Activated naive CD4-positive, alpha-beta T cell treated with anti-CD3 and anti-CD28 coated beads, Interleukin-2, amount 10 ng/mL, durations not matched to agents 7 days and 5 days (primary cell): ENCODE results near the gene PIWIL1.

ENCODE experiments used
- CTCF ChIA-PET: fragments of 350-600 bp; sonication (Branson Sonifier 250); formaldehyde crosslinking; loops from one replicate; lab custom pipeline; 2021; ENCODE audit warnings: antibody characterized with exemption; lab: Charles Lee
- DNase-seq: peaks from one replicate; pipeline ENCODE4 v3.0.0-alpha.2; 2020
- H3K27ac Mint-ChIP-seq: one replicate; pipeline ENCODE4 v1.8.0; 2021; ENCODE audit warnings: mild to moderate bottlenecking, moderate library complexity, mixed read lengths
- H3K27me3 Mint-ChIP-seq: one replicate; pipeline ENCODE4 v1.8.0; 2021; ENCODE audit warnings: mild to moderate bottlenecking, mixed read lengths
- H3K36me3 Mint-ChIP-seq: one replicate; pipeline ENCODE4 v1.8.0; 2021; ENCODE audit warnings: mixed read lengths
- H3K4me1 Mint-ChIP-seq: one replicate; pipeline ENCODE4 v1.8.0; 2021; ENCODE audit warnings: mixed read lengths
- H3K4me3 Mint-ChIP-seq: one replicate; pipeline ENCODE4 v1.8.0; 2021; ENCODE audit warnings: mild to moderate bottlenecking, moderate library complexity, mixed read lengths
- H3K9me3 Mint-ChIP-seq: one replicate; pipeline ENCODE4 v1.8.0; 2021; ENCODE audit warnings: mixed read lengths

Gene PIWIL1

DNA sequence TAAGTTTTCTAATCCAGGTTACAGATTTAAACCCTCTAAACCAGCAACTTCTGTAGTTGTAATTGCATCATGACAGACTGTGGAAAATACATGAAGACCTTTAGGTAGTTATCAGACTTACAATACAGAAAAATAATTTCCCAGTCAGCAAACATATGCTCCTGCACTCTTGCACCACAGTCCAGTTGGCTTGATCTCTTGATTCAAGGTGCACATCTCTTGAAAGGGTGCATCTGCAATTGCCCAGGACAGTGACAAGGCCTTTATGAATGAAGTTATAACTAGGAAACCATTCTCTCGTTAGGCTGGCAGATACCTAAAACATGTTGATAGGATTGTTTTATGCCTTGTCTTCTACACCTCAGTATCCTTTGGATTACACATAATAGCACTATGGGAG is 7.6 kb downstream of the PIWIL1 start:
- Mint-ChIP-seq H3K4me1 (no peaks in the 10 kb centered on the region), H3K4me3 (no peak overlapping the region), H3K36me3 (no peaks in the 10 kb centered on the region), H3K27ac (no peak overlapping the region), H3K27me3 (peaks cover 9% of the 10 kb centered on the region), H3K9me3 (no peaks in the 10 kb centered on the region)
- no peak for DNase-seq
- CTCF ChIA-PET = no interaction called here

DNA sequence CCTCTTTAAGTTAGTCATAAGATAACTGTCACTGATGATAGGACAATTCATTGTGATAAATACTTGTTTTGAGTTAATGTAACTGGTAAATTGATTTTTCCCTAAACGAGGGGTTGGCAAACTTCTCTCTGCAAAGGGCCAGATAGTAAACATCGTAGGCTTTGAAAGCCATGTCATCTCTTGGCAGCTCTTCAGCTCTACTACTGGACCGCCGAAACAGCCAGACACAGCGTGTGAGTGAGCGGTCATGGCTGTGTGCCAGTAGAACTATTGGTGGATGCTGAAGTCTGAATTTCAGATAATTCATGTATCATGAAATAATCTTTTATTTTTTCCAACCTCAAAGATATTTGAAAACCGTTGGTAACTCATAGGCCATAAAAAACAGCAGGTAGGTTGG is 9.9 kb downstream of the PIWIL1 start:
- DNase-seq = no peak
- CTCF ChIA-PET = no interaction called here
- no peaks in the 10 kb centered on the region for H3K4me1 Mint-ChIP-seq
- no peaks in the 10 kb centered on the region for H3K36me3 Mint-ChIP-seq
- H3K4me3 Mint-ChIP-seq = no peak overlapping the region
- peaks cover 4% of the 10 kb centered on the region for H3K27me3 Mint-ChIP-seq
- no peak overlapping the region for H3K27ac Mint-ChIP-seq
- no peaks in the 10 kb centered on the region for H3K9me3 Mint-ChIP-seq

DNA sequence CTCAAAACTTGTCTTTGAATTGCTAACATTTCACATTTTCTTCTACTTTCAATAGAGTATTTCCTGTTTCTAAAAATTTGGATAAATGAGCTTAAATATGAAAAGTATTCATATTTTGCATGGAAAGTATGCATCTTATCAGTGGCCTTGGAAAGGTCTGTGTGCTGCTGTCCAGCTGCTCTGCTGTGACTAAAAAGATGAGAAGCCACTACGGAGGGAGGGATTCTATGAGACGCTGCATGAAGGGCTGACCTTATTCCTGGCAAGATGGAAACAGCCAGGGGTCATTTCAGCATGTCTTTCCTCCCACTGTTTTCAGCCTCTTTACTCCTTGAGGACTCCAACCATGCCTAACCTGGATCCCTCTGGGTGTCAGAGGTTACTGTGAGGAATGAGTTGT is 13.0 kb downstream of the PIWIL1 start:
- H3K27ac Mint-ChIP-seq = no peak overlapping the region
- no peaks in the 10 kb centered on the region for H3K36me3 Mint-ChIP-seq
- CTCF ChIA-PET = no interaction called here
- H3K4me1 Mint-ChIP-seq = no peaks in the 10 kb centered on the region
- H3K27me3 Mint-ChIP-seq = peaks cover 4% of the 10 kb centered on the region
- H3K4me3 Mint-ChIP-seq = no peak overlapping the region
- H3K9me3 Mint-ChIP-seq = peaks cover 7% of the 10 kb centered on the region
- DNase-seq = no peak

DNA sequence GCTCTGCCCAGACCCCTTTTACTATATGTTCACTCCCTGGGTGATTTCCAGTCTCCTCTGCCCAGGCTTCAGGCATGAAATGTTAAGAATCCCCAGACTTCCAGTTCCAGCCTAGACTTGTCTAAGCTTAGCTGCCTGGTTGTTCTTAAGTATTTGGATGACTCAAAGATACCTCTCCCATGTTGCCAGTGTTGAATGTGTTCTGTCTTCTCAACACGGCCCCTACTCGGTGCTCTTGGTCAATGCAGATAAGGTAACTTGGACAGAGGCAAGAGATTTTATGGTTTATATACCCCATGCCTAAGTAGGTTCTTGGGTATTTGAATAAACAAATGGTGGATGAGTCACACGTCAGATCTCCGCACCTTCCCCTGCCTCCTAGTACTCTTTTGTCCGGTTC is 13.6 kb downstream of the PIWIL1 start:
- Mint-ChIP-seq H3K27ac (no peak overlapping the region), H3K4me3 (no peak overlapping the region), H3K27me3 (peaks cover 5% of the 10 kb centered on the region), H3K36me3 (no peaks in the 10 kb centered on the region), H3K9me3 (peaks cover 7% of the 10 kb centered on the region), H3K4me1 (no peaks in the 10 kb centered on the region)
- CTCF ChIA-PET = no interaction called here
- DNase-seq = no peak

DNA sequence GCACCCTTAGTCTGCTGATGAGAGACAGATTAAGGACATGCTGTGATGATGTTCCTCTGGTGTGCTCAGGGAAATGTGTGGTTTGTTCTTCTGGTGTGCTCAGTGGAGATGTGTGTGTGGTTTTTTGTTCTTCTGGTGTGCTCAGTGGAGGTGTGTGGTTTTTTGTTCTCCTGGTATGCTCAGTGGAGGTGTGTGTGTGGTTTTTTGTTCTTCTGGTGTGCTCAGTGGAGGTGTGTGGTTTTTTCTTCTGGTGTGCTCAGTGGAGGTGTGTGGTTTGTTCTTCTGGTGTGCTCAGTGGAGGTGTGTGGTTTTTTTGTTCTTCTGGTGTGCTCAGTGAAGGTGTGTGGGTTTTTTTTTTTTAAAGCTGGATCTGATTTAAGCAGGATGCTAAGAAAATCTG is 15.4 kb downstream of the PIWIL1 start:
- CTCF ChIA-PET = no interaction called here
- Mint-ChIP-seq H3K27me3 (peaks cover 5% of the 10 kb centered on the region), H3K4me3 (no peak overlapping the region), H3K27ac (no peak overlapping the region), H3K36me3 (no peaks in the 10 kb centered on the region), H3K4me1 (no peaks in the 10 kb centered on the region), H3K9me3 (peaks cover 7% of the 10 kb centered on the region)
- no peak for DNase-seq

DNA sequence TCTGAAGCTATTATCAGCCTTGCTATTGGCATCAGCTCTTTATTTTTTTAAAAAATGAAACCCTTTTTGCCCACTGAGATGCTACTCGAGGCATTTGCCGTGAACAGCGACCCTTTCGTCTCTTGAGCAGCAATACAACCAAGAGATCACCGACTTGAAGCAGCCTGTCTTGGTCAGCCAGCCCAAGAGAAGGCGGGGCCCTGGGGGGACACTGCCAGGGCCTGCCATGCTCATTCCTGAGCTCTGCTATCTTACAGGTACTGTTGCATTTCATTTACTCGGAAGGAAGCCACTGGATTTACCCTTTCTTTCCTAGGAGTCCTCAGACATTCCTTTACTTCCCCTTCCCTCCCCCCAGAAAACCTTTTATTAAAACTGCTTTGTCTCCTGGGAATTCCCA is 16.7 kb downstream of the PIWIL1 start:
- H3K27me3 Mint-ChIP-seq = peaks cover 5% of the 10 kb centered on the region
- H3K9me3 Mint-ChIP-seq = peaks cover 7% of the 10 kb centered on the region
- H3K4me3 Mint-ChIP-seq = no peak overlapping the region
- DNase-seq = no peak
- no peaks in the 10 kb centered on the region for H3K4me1 Mint-ChIP-seq
- no peaks in the 10 kb centered on the region for H3K36me3 Mint-ChIP-seq
- CTCF ChIA-PET = no interaction called here
- no peak overlapping the region for H3K27ac Mint-ChIP-seq

DNA sequence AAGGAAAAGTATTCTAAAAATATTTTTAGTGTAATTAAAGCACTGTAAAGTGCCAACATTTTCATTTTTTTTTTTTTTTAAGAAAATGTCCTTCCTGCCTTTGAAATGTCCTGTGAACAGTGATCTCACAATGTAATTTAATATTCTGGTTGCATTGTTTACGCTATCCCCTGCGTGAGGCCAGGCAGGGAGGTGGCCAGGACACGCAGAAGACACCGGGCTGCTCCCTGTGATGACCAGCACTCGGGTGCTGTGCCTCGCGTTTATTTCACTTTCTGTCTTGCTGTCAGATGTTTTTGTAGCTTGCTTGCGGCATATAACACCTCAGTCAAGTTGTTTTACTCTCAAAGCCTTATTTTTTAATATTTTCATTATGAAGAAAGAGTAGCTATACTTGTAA is 18.5 kb downstream of the PIWIL1 start:
- DNase-seq = no peak
- Mint-ChIP-seq H3K36me3 (no peaks in the 10 kb centered on the region), H3K27me3 (peaks cover 5% of the 10 kb centered on the region), H3K27ac (no peak overlapping the region), H3K4me1 (no peaks in the 10 kb centered on the region), H3K9me3 (peaks cover 7% of the 10 kb centered on the region), H3K4me3 (no peak overlapping the region)
- CTCF ChIA-PET = no interaction called here

DNA sequence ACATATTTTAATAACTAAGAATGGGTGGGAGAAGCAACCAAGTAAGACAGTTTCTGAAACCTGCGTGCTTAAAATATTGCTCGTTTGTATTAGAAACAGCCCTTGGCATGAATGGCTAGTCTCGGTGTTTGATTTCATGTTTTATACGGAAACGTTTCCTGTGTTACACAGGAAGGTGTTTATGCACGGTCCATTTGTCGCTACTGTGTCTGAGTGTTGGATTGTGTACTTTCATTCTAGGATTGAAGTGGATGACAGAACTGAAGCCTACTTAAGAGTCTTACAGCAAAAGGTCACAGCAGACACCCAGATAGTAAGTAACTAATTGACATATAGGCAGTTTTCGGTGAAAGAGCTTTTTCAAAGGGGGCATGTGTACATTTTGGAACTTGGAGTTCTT is 19.6 kb downstream of the PIWIL1 start:
- Mint-ChIP-seq H3K4me1 (no peaks in the 10 kb centered on the region), H3K4me3 (no peak overlapping the region), H3K36me3 (no peaks in the 10 kb centered on the region), H3K27me3 (peaks cover 5% of the 10 kb centered on the region), H3K27ac (no peak overlapping the region), H3K9me3 (peaks cover 7% of the 10 kb centered on the region)
- CTCF ChIA-PET = no interaction called here
- DNase-seq = no peak

DNA sequence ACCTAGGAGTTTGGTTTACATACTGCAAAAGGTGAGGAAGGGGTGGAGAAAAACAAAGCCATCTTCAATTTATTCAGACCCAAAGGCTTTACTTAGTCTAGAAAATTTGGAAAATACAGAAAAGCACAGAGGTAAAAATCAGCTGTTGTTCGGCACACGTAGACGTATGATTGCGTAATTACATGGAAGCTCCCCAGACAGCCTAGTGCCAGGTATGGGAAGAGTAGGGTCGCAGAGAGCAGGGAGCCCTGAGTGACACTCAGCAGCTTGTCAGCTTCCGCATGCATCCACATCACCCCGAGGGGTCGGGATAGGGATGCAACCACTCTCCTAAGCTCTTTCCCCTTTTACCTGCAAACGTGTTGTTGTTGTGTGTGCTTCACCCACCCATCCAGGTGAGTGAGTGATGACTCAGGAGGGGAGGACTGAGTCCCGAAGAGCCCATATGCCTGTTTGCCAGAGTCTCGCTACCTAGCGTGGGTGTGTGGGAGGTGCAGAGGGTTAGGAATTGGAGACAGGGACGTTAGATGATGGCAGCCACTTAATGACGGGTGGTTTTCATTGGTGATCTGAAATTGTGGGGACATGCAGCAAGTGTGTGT is 20.1 kb downstream of the PIWIL1 start:
- Mint-ChIP-seq H3K36me3 (no peaks in the 10 kb centered on the region), H3K4me3 (no peak overlapping the region), H3K4me1 (no peaks in the 10 kb centered on the region), H3K27me3 (peaks cover 5% of the 10 kb centered on the region), H3K9me3 (peaks cover 6% of the 10 kb centered on the region), H3K27ac (no peak overlapping the region)
- no peak for DNase-seq
- CTCF ChIA-PET = no interaction called here

DNA sequence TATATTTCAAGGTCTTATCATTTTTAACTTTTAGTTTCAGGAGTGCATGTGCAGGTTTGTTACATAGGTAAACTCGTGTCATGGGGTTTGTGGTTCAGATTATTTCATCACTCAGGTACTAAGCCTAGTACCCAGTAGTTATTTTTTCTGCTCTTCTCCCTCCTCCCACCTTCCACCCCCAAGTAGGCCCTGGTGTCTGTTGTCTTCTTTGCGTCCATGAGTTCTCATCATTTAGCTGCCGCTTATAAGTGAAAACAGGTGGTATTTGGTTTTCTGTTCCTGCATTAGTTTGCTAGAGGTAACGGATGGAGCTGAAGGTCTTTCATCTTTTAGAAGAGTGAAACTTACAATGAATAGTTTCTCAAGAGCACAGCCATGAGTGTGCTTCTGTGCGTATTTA is 24.4 kb downstream of the PIWIL1 start:
- no peaks in the 10 kb centered on the region for H3K36me3 Mint-ChIP-seq
- CTCF ChIA-PET = no interaction called here
- no peaks in the 10 kb centered on the region for H3K4me1 Mint-ChIP-seq
- no peak overlapping the region for H3K27ac Mint-ChIP-seq
- no peak overlapping the region for H3K4me3 Mint-ChIP-seq
- DNase-seq = no peak
- H3K27me3 Mint-ChIP-seq = no peaks in the 10 kb centered on the region
- no peaks in the 10 kb centered on the region for H3K9me3 Mint-ChIP-seq

DNA sequence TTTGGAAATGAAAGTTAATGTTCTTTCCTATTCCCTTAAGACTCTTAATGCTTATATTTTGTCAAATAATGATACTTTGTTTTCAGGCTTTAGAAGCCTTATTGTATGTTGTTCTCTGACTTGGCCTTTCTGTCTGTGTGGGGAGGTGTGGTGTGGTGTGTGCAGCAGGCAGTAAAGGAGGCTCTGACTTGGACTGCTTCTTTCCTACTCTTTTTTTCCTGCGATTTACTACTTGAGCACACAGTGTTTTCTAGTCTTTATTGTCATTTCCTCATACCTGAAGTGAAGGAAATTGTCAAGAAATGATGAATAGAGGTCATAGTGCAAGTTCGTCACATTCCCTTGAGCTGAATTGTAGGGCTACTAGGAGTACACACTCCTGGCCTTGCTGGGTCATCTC is 26.9 kb downstream of the PIWIL1 start:
- Mint-ChIP-seq H3K36me3 (no peaks in the 10 kb centered on the region), H3K27ac (no peak overlapping the region), H3K4me3 (no peak overlapping the region), H3K4me1 (no peaks in the 10 kb centered on the region), H3K9me3 (no peaks in the 10 kb centered on the region), H3K27me3 (no peaks in the 10 kb centered on the region)
- CTCF ChIA-PET = no interaction called here
- no peak for DNase-seq

DNA sequence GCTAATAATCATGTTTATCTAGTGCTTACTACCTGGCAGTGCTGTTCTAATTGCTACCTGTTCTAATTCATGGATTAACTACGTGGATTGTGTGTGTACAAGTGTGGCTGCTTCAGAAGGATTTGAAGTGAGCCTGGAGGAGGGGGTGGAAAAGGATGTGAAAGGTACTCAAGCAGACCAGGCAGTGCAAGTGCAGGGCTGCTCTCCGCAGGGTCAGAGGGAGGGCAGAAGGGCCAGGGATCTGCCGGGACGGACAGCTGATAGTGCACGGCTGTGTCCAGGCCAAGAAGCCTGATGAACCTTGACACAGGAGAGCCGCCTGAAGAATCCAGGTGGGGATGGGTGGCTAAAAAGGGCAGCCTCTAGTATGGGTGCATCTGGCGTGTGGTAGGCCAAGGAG is 28.5 kb downstream of the PIWIL1 start:
- no peak overlapping the region for H3K27ac Mint-ChIP-seq
- no peaks in the 10 kb centered on the region for H3K9me3 Mint-ChIP-seq
- H3K4me3 Mint-ChIP-seq = no peak overlapping the region
- no peaks in the 10 kb centered on the region for H3K36me3 Mint-ChIP-seq
- no peaks in the 10 kb centered on the region for H3K27me3 Mint-ChIP-seq
- CTCF ChIA-PET = no interaction called here
- no peak for DNase-seq
- no peaks in the 10 kb centered on the region for H3K4me1 Mint-ChIP-seq

DNA sequence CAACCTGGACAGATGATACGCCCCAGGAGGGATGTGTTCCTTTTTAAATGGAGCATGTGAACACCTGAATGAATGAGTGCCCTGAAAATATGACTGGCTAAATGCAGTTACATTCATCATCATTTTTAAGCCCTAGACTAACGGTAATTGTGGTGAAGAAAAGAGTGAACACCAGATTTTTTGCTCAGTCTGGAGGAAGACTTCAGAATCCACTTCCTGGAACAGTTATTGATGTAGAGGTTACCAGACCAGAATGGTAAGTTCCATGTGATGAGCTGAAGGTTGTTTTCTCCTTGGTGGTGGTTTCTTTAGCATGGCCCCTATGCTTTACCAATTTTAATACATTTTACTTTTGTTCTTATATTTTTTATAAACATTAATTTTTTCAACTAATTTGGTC is 29.3 kb downstream of the PIWIL1 start:
- H3K36me3 Mint-ChIP-seq = no peaks in the 10 kb centered on the region
- H3K9me3 Mint-ChIP-seq = no peaks in the 10 kb centered on the region
- H3K4me3 Mint-ChIP-seq = no peak overlapping the region
- no peaks in the 10 kb centered on the region for H3K27me3 Mint-ChIP-seq
- CTCF ChIA-PET = no interaction called here
- no peak for DNase-seq
- no peaks in the 10 kb centered on the region for H3K4me1 Mint-ChIP-seq
- H3K27ac Mint-ChIP-seq = no peak overlapping the region

DNA sequence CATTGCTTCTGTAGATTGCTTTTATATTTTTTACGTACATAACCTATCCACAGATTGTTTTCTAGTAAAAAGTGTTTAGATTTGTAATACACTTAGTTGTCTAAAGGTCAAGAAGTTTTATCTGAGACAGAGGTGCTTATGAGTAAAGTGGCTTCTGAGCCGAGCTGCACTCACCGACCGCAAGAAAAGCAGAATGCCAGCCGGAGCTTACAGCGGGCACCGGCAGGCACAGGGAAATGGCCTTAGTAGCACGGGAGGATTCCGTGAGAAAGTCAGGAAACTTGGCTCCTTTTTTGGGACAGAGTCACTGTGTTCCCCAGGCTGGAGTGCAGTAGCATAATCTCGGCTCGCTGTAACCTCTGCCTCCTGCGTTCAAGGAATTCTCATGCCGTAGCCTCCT is 29.8 kb downstream of the PIWIL1 start:
- Mint-ChIP-seq H3K36me3 (no peaks in the 10 kb centered on the region), H3K9me3 (no peaks in the 10 kb centered on the region), H3K4me1 (no peaks in the 10 kb centered on the region), H3K27ac (no peak overlapping the region), H3K27me3 (no peaks in the 10 kb centered on the region), H3K4me3 (no peak overlapping the region)
- no peak for DNase-seq
- CTCF ChIA-PET = no interaction called here

DNA sequence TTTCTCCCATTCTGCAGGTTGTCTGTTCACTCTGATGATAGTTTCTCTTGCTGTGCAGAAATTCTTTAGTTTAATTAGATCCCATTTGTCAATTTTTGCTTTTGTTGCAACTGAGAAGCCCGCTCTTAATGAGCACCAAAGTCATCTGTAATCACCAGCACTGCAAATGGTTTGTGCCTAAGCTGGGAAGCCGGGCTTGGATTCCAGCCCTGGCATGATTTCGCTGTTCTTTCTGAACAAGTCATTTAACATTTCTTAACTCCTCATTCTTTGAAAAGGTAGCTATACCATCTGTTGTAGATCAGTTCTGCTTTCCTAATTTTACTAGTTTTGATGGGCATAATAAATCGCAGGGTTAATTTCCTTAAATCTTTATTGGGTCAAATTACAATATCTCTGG is 32.1 kb downstream of the PIWIL1 start:
- H3K36me3 Mint-ChIP-seq = no peaks in the 10 kb centered on the region
- no peaks in the 10 kb centered on the region for H3K9me3 Mint-ChIP-seq
- no peak for DNase-seq
- CTCF ChIA-PET = no interaction called here
- H3K4me3 Mint-ChIP-seq = no peak overlapping the region
- no peaks in the 10 kb centered on the region for H3K4me1 Mint-ChIP-seq
- H3K27me3 Mint-ChIP-seq = peaks cover 4% of the 10 kb centered on the region
- H3K27ac Mint-ChIP-seq = no peak overlapping the region

DNA sequence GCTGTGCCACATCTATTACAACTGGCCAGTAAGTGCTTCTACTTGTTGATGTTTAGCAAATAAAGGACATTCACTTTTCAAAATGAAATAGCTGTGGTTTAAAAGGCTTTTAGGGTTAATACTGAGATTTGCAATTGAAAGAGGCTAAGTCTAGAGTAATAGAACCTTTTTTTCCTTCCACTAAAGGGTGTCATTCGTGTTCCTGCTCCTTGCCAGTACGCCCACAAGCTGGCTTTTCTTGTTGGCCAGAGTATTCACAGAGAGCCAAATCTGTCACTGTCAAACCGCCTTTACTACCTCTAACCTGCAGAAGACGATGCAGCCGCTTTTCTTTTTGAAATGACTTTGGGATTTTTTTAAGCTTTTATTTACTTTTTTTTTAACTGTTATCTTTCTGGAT is 33.6 kb downstream of the PIWIL1 start:
- H3K9me3 Mint-ChIP-seq = no peaks in the 10 kb centered on the region
- no peaks in the 10 kb centered on the region for H3K4me1 Mint-ChIP-seq
- H3K36me3 Mint-ChIP-seq = no peaks in the 10 kb centered on the region
- H3K4me3 Mint-ChIP-seq = no peak overlapping the region
- CTCF ChIA-PET = no interaction called here
- H3K27ac Mint-ChIP-seq = no peak overlapping the region
- H3K27me3 Mint-ChIP-seq = peaks cover 4% of the 10 kb centered on the region
- no peak for DNase-seq
